GM12872 (cell line): Measurements from ENCODE around the gene APBA3.

Experiments used
- CTCF ChIP-seq: IDR thresholded peaks from 3 replicates; pipeline ENCODE4 v1.5.1; 2011; ENCODE audit warnings: low read depth, mild to moderate bottlenecking, low read length, moderate library complexity; ENCODE audit not compliant: insufficient read depth

APBA3 gene

GRCh38 chr19:3778899-3779723, 17.6 kb upstream of the APBA3 start:
- TF ChIP-seq CTCF, result no peak

GRCh38 chr19:3778104-3778867, 16.8 kb upstream of the APBA3 start:
- no peak for TF ChIP-seq CTCF

- no peak for TF ChIP-seq CTCF
These were observed 15.1 kb upstream of the APBA3 start for GRCh38 chr19:3776479-3777040.

- TF ChIP-seq CTCF, result no peak
These were observed 14.3 kb upstream of the APBA3 start for GRCh38 chr19:3775831-3776230.

GRCh38 chr19:3775374-3775711, 13.9 kb upstream of the APBA3 start:
- no peak for TF ChIP-seq CTCF

GRCh38 chr19:3774621-3775373, 13.3 kb upstream of the APBA3 start:
- no peak for TF ChIP-seq CTCF
